ENCODE data around the gene PACS1.

DNA sequence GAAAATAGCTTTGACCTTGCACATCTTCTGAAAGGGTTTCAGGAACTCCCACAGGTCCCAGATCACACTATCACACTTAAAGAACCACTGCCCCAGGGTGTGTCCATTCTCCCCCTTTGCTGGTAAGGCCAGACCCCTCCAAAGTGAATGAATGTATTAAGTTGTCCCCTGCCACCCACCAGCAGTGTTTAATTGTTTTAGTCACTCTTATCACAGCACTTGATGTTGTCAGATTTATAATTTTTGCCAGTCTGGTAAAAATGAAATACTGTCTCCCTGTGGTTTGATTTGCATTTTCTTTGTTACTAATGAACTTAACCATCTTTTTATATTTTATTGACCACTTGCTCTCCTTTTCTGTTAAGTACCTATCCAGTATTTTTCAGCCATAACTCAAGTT, 108.8 kb downstream of the PACS1 start:
- TF ChIP-seq EP300 (IDR thresholded peaks at IDR 0.05) (no peak), POLR2A (IDR thresholded peaks at IDR 0.05; ENCODE audit: low read depth) (no peak), CTCF (IDR thresholded peaks at IDR 0.05) (no peak)
